ENCODE measurements around the gene USP48. TPM values are rescaled to one million over a fixed set of nuclear protein-coding genes. Genes with fewer than 3 reads are reported as not detected.

USP48 gene
- total and polyA plus RNA-seq, 2 of the 4 experiments (the other 2 are of a cell fraction): 24.7 to 25.0 TPM

- no peak overlapping the region for H3K4ac ChIP-seq (ENCODE audit: low read depth, low read length)
- WGBS, 2 experiments (ENCODE audit: extremely low coverage in 2 of 2, insufficient read length in 1 of 2): no CpG with 5 or more reads among the region's 2 CpGs
- peaks cover 12 to 39% of the 10 kb centered on the region in 2 experiments for H3K79me1 ChIP-seq (ENCODE audit: low read depth in 1 of 2, low read length in 2 of 2)
- no peaks in the 10 kb centered on the region for H3K9me3 ChIP-seq (ENCODE audit: control insufficient read depth, insufficient read depth, low read length)
- BruUV-seq (replicated peaks): no TSS peak
- no peak overlapping the region for H3K18ac ChIP-seq (ENCODE audit: low read depth, low read length)
- ChIA-PET CTCF (no interaction called here), POLR2A (ENCODE audit: unreplicated experiment) (no interaction called here)
- H3K27me3 ChIP-seq (ENCODE audit: control insufficient read depth, insufficient read depth, low read length): no peaks in the 10 kb centered on the region
- H2BK15ac ChIP-seq (ENCODE audit: low read depth, low read length): no peak overlapping the region
- H2AFZ ChIP-seq (replicated peaks; ENCODE audit: low read length, poor library complexity): no peak overlapping the region
- no peak overlapping the region for H4K91ac ChIP-seq (ENCODE audit: insufficient read depth, low read depth, low read length)
- peaks cover 10% of the 10 kb centered on the region for H3K36me3 ChIP-seq (ENCODE audit: control insufficient read depth, insufficient read depth, low read length)
- no peaks in the 10 kb centered on the region for H4K20me1 ChIP-seq (ENCODE audit: insufficient read depth, low read length)
- dilution Hi-C loops (cut with HindIII; ENCODE audit: low sequenced_read_pairs, unreplicated experiment): no loop called here
- no peak overlapping the region for H3K4me2 ChIP-seq (ENCODE audit: low read depth, low read length)
- DNase-seq: no peak
- H4K8ac ChIP-seq (ENCODE audit: low read depth in 2 of 2, low read length in 2 of 2): no peak overlapping the region
- TF ChIP-seq SMC3 (IDR thresholded peaks at IDR 0.05; ENCODE audit: low read depth, low read length) (no peak), POLR2A (IDR thresholded peaks at IDR 0.05; ENCODE audit: low read depth, low read length) (no peak), MXI1 (IDR thresholded peaks at IDR 0.05; ENCODE audit: borderline replicate concordance, low read depth, low read length) (no peak), CHD1 (IDR thresholded peaks at IDR 0.05; ENCODE audit: low read depth, low read length) (no peak), MAFK (IDR thresholded peaks at IDR 0.05; ENCODE audit: low read depth, low read length) (no peak), USF2 (IDR thresholded peaks at IDR 0.05; ENCODE audit: low read depth, low read length) (no peak), RAD21 (IDR thresholded peaks at IDR 0.05; ENCODE audit: low read length) (no peak), RFX5 (IDR thresholded peaks at IDR 0.05; ENCODE audit: low read depth, low read length) (no peak), BHLHE40 (IDR thresholded peaks at IDR 0.05; ENCODE audit: low read depth, low read length) (no peak), CTCF (conservative IDR thresholded peaks at IDR 0.05; ENCODE audit: low read depth, low read length) (no peak), CEBPB (IDR thresholded peaks at IDR 0.05; ENCODE audit: low read depth, low read length) (no peak), ELK1 (IDR thresholded peaks at IDR 0.05; ENCODE audit: borderline replicate concordance, low read depth, low read length) (no peak), NFE2L2 (IDR thresholded peaks at IDR 0.05; ENCODE audit: low read depth, low read length) (no peak), MAZ (IDR thresholded peaks at IDR 0.05; ENCODE audit: borderline replicate concordance, low read depth, low read length) (no peak), FOS (IDR thresholded peaks at IDR 0.05; ENCODE audit: low read depth, low read length) (no peak), RCOR1 (IDR thresholded peaks at IDR 0.05; ENCODE audit: insufficient replicate concordance, low read length) (no peak)
- no peak overlapping the region for H3K4me3 ChIP-seq (ENCODE audit: insufficient read depth, low read depth, low read length)
- no peak overlapping the region for H3K56ac ChIP-seq (ENCODE audit: extremely low read depth, insufficient read depth, low read length)
- H3K4me1 ChIP-seq (ENCODE audit: control insufficient read depth, insufficient read depth, low read length): peaks cover 3% of the 10 kb centered on the region; the same call in 1 of the 2 replicates
- intact Hi-C loops (cut with micrococcal nuclease): loop anchor here (5.0 kb wide), 1 partner anchor 36 kb away; no protein-coding TSS in a partner anchor
- H2AK5ac ChIP-seq (ENCODE audit: low read depth, low read length): no peak overlapping the region
- H4K5ac ChIP-seq (ENCODE audit: low read depth, low read length): no peak overlapping the region
- no peak overlapping the region for H2AK9ac ChIP-seq (replicated peaks; ENCODE audit: low read depth, low read length, poor library complexity)
- no peak overlapping the region for H3K14ac ChIP-seq (replicated peaks; ENCODE audit: low read depth, low read length)
- H3K27ac ChIP-seq (ENCODE audit: insufficient read depth, low read length): no peak overlapping the region
- ATAC-seq (ENCODE audit: low read depth): no peak
- H3K9ac ChIP-seq (ENCODE audit: low read depth, low read length): no peak overlapping the region
- H3K23ac ChIP-seq (ENCODE audit: low read depth, low read length): no peak overlapping the region
- no peak overlapping the region for H2BK120ac ChIP-seq (ENCODE audit: low read depth, low read length)
- in situ Hi-C loops (cut with MboI; ENCODE audit: low sequenced_read_pairs): no loop called here
- no peak overlapping the region for H2BK5ac ChIP-seq (ENCODE audit: low read depth, low read length, poor library complexity, severe bottlenecking)
- H3K9me1 ChIP-seq (ENCODE audit: insufficient read depth, low read length): peaks cover 5% of the 10 kb centered on the region; the same call in 1 of the 2 replicates
- no peak overlapping the region for H2BK20ac ChIP-seq (ENCODE audit: low read depth, low read length)
These were observed 39.5 kb downstream of the USP48 start for GRCh38 chr1:21743476-21743875.

Measured in IMR-90 (cell line).